Cardiac muscle cell (in vitro differentiated cells and primary cell): Measurements from ENCODE around the gene AMPD2. TPM values are rescaled to one million over a fixed set of nuclear protein-coding genes. Genes with fewer than 3 reads are reported as not detected.
A peak's percentile ranks its signal among the peaks of the same experiment; 100 is the strongest.

Source experiments
- DNase-seq, 2 donors: peaks; one replicate each; pipeline versions ENCODE4 v3.0.0 to v3.0.0-alpha.2; 2010 to 2017; ENCODE audit warnings: low read depth in 1 of 2, low spot score in 1 of 2
- H3K27ac ChIP-seq: fragments of 200-600 bp; sonication (generic); 2 replicates; pipeline ENCODE4 v1.5.1; 2016
- H3K27me3 ChIP-seq: fragments of 200-600 bp; sonication (generic); 2 replicates; pipeline ENCODE4 v1.6.0; 2016; ENCODE audit warnings: control low read depth
- H3K36me3 ChIP-seq: fragments of 200-600 bp; sonication (generic); 2 replicates; pipeline ENCODE4 v1.5.1; 2016; ENCODE audit warnings: control low read depth
- H3K4me1 ChIP-seq: fragments of 200-600 bp; sonication (generic); 2 replicates; pipeline ENCODE4 v1.8.1; 2017; ENCODE audit warnings: low read depth, mild to moderate bottlenecking, mixed run types
- H3K4me3 ChIP-seq: fragments of 200-600 bp; sonication (generic); 2 replicates; pipeline ENCODE4 v1.5.1; 2016; ENCODE audit warnings: mild to moderate bottlenecking
- H3K9me3 ChIP-seq: fragments of 200-600 bp; sonication (generic); 2 replicates; pipeline ENCODE4 v1.5.1; 2017; ENCODE audit warnings: low read depth, mild to moderate bottlenecking, control low read depth
- CTCF ChIP-seq: IDR thresholded peaks from 2 replicates; pipeline ENCODE4 v1.5.1; 2012; ENCODE audit warnings: low read depth, mild to moderate bottlenecking, low read length
- polyA plus RNA-seq: library from polyadenylated mRNA; unstranded; fragments of >200 nt; fragmentation: Nextera tagmentation; extraction: Ambion mirVana; gene quantifications from 2 replicates; pipeline ENCODE4 v1.2.1, GENCODE V29; 2016
- total RNA-seq: library from RNA; depleted of rRNA; stranded (reverse); fragments of >200 nt; gene quantifications from 2 replicates; pipeline ENCODE4 v1.2.3, GENCODE V29; 2016

The AMPD2 gene
- total and polyA plus RNA-seq, 2 experiments from 2014 or later = 47.9 to 116 TPM

GRCh38 chr1:109617291-109617801, 2.3 kb upstream of the AMPD2 start:
- DNase-seq = peak in 1 of 2 donors; percentile 93

GRCh38 chr1:109618661-109619575, 719 bp upstream of the AMPD2 start:
- Histone ChIP-seq H3K36me3 (no peaks in the 10 kb centered on the region), H3K4me3 (peak overlapping the region; percentile 54), H3K27ac (no peak overlapping the region), H3K4me1 (no peaks in the 10 kb centered on the region), H3K27me3 (no peaks in the 10 kb centered on the region), H3K9me3 (no peaks in the 10 kb centered on the region)
- DNase-seq = no peak
- TF ChIP-seq CTCF = no peak

More at GRCh38 chr1:109617291-109617801, 2.3 kb upstream of the AMPD2 start:
- no peaks in the 10 kb centered on the region for H3K36me3 ChIP-seq
- no peak overlapping the region for H3K27ac ChIP-seq
- no peaks in the 10 kb centered on the region for H3K9me3 ChIP-seq
- no peak overlapping the region for H3K4me3 ChIP-seq
- H3K4me1 ChIP-seq = no peaks in the 10 kb centered on the region
- H3K27me3 ChIP-seq = no peaks in the 10 kb centered on the region
- peak; percentile 6 for TF ChIP-seq CTCF

- no peak for TF ChIP-seq CTCF
- H3K4me3 ChIP-seq = peak overlapping the region; percentile 54
- H3K27ac ChIP-seq = peak overlapping the region; percentile 66
- no peaks in the 10 kb centered on the region for H3K9me3 ChIP-seq
- H3K4me1 ChIP-seq = no peaks in the 10 kb centered on the region
- H3K27me3 ChIP-seq = no peaks in the 10 kb centered on the region
- H3K36me3 ChIP-seq = no peaks in the 10 kb centered on the region
- peak; percentile 46 to 75 for DNase-seq
These were observed 759 bp downstream of the AMPD2 start for GRCh38 chr1:109620401-109620791.

- Histone ChIP-seq H3K9me3 (no peaks in the 10 kb centered on the region), H3K4me3 (peak overlapping the region; percentile 54), H3K4me1 (no peaks in the 10 kb centered on the region), H3K27ac (peak overlapping the region; percentile 66), H3K36me3 (no peaks in the 10 kb centered on the region), H3K27me3 (no peaks in the 10 kb centered on the region)
- no peak for TF ChIP-seq CTCF
- DNase-seq = peak; percentile 88 to 96
These were observed 1.2 kb downstream of the AMPD2 start for GRCh38 chr1:109620841-109621286.

- no peak for DNase-seq
- no peak overlapping the region for H3K27ac ChIP-seq
- no peaks in the 10 kb centered on the region for H3K4me1 ChIP-seq
- no peak for TF ChIP-seq CTCF
- H3K4me3 ChIP-seq = peak overlapping the region; percentile 54
- no peaks in the 10 kb centered on the region for H3K36me3 ChIP-seq
- H3K27me3 ChIP-seq = no peaks in the 10 kb centered on the region
- no peaks in the 10 kb centered on the region for H3K9me3 ChIP-seq
These were observed 1.9 kb downstream of the AMPD2 start for GRCh38 chr1:109621379-109622136.
